HUES48 (cell line): ENCODE measurements around the gene TELO2.

ENCODE experiments used
- H3K27ac ChIP-seq: one replicate; pipeline ENCODE4 v1.7.0; 2013; ENCODE audit warnings: low read depth, low read length, inconsistent platforms
- H3K27me3 ChIP-seq: 2 replicates; pipeline ENCODE4 v1.6.1; 2013; ENCODE audit warnings: mild to moderate bottlenecking, low read length; ENCODE audit not compliant: control insufficient read depth, insufficient read depth
- H3K36me3 ChIP-seq: 2 replicates; pipeline ENCODE4 v1.6.1; 2013; ENCODE audit warnings: low read length; ENCODE audit not compliant: control insufficient read depth, insufficient read depth
- H3K4me1 ChIP-seq: 2 replicates; pipeline ENCODE4 v1.6.1; 2013; ENCODE audit warnings: mild to moderate bottlenecking, low read length; ENCODE audit not compliant: control insufficient read depth, insufficient read depth
- H3K4me3 ChIP-seq: 2 replicates; pipeline ENCODE4 v1.5.1; 2013; ENCODE audit warnings: mild to moderate bottlenecking, low read depth, low read length
- H3K9ac ChIP-seq: 2 replicates; pipeline ENCODE4 v1.6.1; 2013; ENCODE audit warnings: mild to moderate bottlenecking, low read depth, low read length, moderate library complexity
- H3K9me3 ChIP-seq: 2 replicates; pipeline ENCODE4 v1.6.1; 2013; ENCODE audit warnings: low read length; ENCODE audit not compliant: control insufficient read depth, insufficient read depth

Gene TELO2

GRCh38 chr16:1510941-1511351, 17.8 kb downstream of the TELO2 start:
- no peak overlapping the region for H3K4me3 ChIP-seq
- peaks cover 35% of the 10 kb centered on the region for H3K36me3 ChIP-seq
- no peak overlapping the region for H3K9ac ChIP-seq
- H3K27me3 ChIP-seq = no peaks in the 10 kb centered on the region
- no peaks in the 10 kb centered on the region for H3K4me1 ChIP-seq
- H3K9me3 ChIP-seq = no peaks in the 10 kb centered on the region
- H3K27ac ChIP-seq = no peak overlapping the region

DNA sequence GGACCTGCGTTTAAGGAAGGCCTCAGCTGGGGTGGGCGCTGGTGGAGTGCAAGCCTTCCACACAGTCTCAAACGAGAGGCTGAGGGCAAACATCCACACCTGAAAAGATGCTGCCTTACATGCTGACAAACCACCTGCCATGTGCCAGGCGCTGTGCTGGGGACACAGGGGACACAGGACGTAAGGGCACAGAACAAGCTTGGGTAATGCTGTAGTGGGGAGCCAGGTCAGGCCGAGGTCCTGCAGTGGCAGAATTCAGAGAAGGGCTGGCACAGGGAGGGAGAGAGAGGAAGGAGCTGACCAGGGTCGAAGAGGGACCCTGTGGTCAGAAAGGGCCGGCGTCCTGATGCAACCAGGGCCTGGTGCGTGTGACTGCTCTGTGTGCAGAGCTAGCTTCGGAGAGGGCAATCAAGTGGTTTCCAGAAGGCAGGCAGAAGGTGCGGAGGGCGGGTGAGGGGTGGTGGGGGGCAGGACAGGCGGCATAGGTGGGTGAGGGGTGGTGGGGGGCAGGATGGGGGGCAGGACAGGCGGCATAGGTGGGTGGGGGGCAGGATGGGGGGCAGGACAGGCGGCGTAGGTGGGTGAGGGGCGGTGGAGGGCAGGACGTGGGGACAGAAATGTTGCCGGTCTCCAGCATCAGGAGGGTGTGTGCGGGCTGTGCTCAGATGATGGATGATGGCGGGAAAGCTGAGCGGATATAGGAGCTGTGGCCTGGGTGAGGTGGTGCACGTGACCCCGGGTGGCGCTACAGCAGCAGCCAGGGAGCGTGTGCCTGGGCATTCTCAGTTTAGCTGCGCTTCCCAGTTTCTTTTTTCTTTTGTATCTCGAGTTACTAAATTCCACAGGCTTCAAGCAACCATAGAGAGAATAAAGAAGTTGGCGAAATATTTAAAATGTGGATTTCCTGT, 18.8 kb downstream of the TELO2 start:
- Histone ChIP-seq H3K9me3 (no peaks in the 10 kb centered on the region), H3K4me3 (no peak overlapping the region), H3K36me3 (peaks cover 31% of the 10 kb centered on the region), H3K9ac (no peak overlapping the region), H3K27me3 (no peaks in the 10 kb centered on the region), H3K4me1 (no peaks in the 10 kb centered on the region), H3K27ac (no peak overlapping the region)

GRCh38 chr16:1512774-1513173, 19.6 kb downstream of the TELO2 start:
- Histone ChIP-seq H3K4me3 (no peak overlapping the region), H3K36me3 (peaks cover 24% of the 10 kb centered on the region), H3K27ac (no peak overlapping the region), H3K9ac (no peak overlapping the region), H3K27me3 (no peaks in the 10 kb centered on the region), H3K9me3 (no peaks in the 10 kb centered on the region), H3K4me1 (no peaks in the 10 kb centered on the region)

- Histone ChIP-seq H3K9me3 (no peaks in the 10 kb centered on the region), H3K27me3 (no peaks in the 10 kb centered on the region), H3K27ac (no peak overlapping the region), H3K9ac (no peak overlapping the region), H3K4me1 (no peaks in the 10 kb centered on the region), H3K4me3 (no peak overlapping the region), H3K36me3 (peaks cover 11% of the 10 kb centered on the region)
Measured at GRCh38 chr16:1514507-1514906, 21.3 kb downstream of the TELO2 start.

- Histone ChIP-seq H3K4me1 (no peaks in the 10 kb centered on the region), H3K36me3 (no peaks in the 10 kb centered on the region), H3K27ac (no peak overlapping the region), H3K9me3 (no peaks in the 10 kb centered on the region), H3K4me3 (no peak overlapping the region), H3K27me3 (no peaks in the 10 kb centered on the region), H3K9ac (no peak overlapping the region)
Measured at GRCh38 chr16:1518626-1519135, 25.5 kb downstream of the TELO2 start.

DNA sequence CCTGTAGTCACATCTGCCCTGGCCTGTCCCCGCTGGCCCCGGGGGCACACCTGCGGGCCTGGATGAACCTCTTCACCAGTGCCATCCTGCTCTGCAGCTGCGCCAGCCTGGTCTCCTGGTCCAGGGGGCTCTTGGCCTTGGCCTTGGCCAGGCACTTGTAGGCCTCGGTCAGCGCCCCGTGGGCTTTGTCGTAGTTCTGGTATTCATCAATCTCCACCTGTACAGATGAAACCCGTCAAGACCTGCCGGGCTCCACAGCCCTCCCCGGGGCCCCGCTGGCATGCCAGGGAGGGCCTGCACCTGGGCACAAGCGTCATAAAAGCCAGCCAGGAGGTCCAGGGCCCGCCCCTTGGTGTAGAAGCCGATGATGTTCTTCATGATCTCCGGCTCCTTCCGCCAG, 26.7 kb downstream of the TELO2 start:
- Histone ChIP-seq H3K4me3 (no peak overlapping the region), H3K9me3 (no peaks in the 10 kb centered on the region), H3K27me3 (no peaks in the 10 kb centered on the region), H3K9ac (no peak overlapping the region), H3K36me3 (no peaks in the 10 kb centered on the region), H3K4me1 (no peaks in the 10 kb centered on the region), H3K27ac (no peak overlapping the region)

DNA sequence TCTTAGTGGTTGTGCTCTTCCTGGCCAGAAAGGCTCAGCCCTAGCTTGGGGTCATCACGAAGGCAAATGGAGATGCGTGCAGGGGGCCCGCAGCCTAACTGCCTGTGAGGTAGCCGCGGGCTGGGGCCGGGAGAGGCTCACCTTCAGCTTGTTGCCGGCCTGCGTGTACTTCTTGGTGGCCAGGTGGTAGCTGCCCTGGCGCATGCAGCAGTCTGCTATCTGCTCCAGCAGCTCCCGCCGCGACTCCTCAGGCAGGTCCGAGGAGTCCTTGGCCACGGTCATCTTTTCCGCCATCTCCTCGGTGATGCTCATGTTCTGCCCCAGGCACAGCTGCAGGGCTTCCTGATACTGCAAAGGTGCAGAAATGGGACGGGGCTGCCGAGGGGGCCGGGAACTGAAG, 27.3 kb downstream of the TELO2 start:
- Histone ChIP-seq H3K9me3 (no peaks in the 10 kb centered on the region), H3K27ac (no peak overlapping the region), H3K4me1 (no peaks in the 10 kb centered on the region), H3K27me3 (no peaks in the 10 kb centered on the region), H3K4me3 (no peak overlapping the region), H3K36me3 (no peaks in the 10 kb centered on the region), H3K9ac (no peak overlapping the region)

DNA sequence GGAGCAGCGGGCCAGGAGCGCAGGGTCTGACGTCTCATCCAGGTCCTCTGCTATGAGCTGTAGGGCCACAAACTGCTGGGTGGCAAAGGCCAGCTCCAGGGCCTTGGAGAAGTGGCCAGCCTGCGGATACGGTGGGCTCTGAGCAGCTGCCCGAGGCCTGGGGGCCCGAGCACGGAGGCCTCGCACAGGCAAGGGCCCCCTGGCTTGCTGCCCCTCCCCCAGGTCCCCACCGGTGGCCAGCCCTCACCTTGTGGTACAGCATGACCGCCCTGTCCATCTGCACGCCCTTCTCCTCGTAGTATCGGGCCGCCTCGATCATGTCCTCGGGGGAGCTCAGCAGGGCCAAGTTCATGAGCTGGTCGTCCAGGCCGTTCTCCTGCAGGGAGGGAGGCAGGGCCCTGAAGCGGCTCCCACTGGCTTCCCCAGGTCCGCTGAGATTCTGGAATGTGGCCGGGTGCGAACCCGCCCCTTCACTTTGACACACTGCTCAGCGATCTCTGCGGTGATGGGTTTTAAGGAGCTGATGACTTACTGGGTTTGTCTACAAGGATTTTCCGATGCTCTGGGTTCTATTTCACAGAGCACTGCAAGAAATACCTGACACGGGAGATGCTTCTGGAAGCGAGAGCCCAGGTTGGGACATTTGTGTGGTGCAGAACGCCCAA, 30.6 kb downstream of the TELO2 start:
- H3K27me3 ChIP-seq = no peaks in the 10 kb centered on the region
- no peak overlapping the region for H3K27ac ChIP-seq
- H3K36me3 ChIP-seq = no peaks in the 10 kb centered on the region
- H3K4me1 ChIP-seq = no peaks in the 10 kb centered on the region
- no peak overlapping the region for H3K4me3 ChIP-seq
- no peak overlapping the region for H3K9ac ChIP-seq
- H3K9me3 ChIP-seq = no peaks in the 10 kb centered on the region

GRCh38 chr16:1524366-1524765, 31.2 kb downstream of the TELO2 start:
- Histone ChIP-seq H3K4me1 (no peaks in the 10 kb centered on the region), H3K27ac (no peak overlapping the region), H3K27me3 (no peaks in the 10 kb centered on the region)

GRCh38 chr16:1525871-1526607, 32.9 kb downstream of the TELO2 start:
- H3K9ac ChIP-seq = no peak overlapping the region
- H3K4me1 ChIP-seq = no peaks in the 10 kb centered on the region
- no peaks in the 10 kb centered on the region for H3K36me3 ChIP-seq
- no peak overlapping the region for H3K4me3 ChIP-seq
- no peak overlapping the region for H3K27ac ChIP-seq
- no peaks in the 10 kb centered on the region for H3K9me3 ChIP-seq
- H3K27me3 ChIP-seq = no peaks in the 10 kb centered on the region

More at GRCh38 chr16:1524366-1524765, 31.2 kb downstream of the TELO2 start:
- Histone ChIP-seq H3K36me3 (no peaks in the 10 kb centered on the region), H3K4me3 (no peak overlapping the region), H3K9ac (no peak overlapping the region), H3K9me3 (no peaks in the 10 kb centered on the region)
